Measurements from ENCODE around the gene MAP3K7.

DNA sequence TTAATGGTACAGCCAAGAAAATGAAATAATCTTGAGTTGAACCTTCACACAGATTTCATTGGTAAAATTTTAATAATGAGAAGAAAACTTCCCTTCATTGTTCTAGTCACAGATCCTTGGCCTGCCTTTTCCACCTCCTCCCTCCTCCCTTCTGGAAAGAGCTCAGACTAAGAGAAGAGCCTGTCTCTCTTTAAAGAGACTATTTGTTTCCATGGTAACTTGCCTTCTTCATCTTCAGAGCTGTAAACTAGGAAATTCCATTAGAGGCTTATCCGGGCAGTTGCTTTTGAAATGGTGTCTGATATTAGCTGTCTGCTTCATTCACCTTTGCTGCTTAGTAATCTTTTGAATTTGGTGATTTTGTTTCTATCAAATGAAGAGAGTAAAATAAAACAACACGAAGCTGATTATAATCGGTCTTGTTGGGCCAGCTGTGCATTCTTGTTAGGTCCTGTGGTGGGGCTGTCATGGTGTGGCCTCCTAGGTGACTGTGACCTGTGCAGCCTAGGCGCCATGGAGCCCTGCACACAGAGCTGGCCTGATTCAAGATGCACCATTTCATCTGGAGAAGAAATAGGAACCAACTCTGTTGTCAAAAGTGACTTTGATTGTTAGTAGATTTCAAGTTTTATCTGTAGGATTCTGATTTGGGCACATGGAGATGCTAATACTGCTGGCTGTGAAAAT, 96.7 kb downstream of the MAP3K7 start:
- TF ChIP-seq EZH2phosphoT487 (IDR thresholded peaks at IDR 0.05) (no peak), CTCF (IDR thresholded peaks at IDR 0.05) (no peak)

Data from neural progenitor cell (in vitro differentiated cells).